GM19238 (cell line): ENCODE results near the gene PTGDR.

Experiments used
- DNase-seq: peaks from one replicate; pipeline ENCODE4 v3.0.0; 2011; ENCODE audit warnings: low spot score; ENCODE audit not compliant: insufficient read length

The PTGDR gene

GRCh38 chr14:52263190-52263589 lies 4.3 kb upstream of the PTGDR start:
- no peak for DNase-seq

DNA sequence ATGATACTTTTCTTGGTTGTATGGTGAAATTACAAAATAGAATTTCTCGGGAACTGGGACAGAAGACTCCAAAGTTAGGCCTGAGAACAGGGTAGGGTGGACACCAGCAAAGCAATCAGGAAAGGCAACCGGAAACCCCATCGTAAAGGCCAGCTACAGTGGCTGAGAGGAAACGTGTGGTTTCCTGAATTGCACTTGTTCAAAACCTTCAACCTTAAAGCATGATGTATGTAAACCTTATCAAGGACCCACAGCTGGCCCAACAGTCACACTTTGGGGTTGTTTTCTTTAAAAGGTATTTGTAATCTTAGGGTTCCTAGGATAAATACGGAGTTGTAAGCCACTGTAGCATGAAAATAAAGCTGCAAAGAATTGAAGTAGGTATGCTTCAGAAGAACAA lies 2.2 kb upstream of the PTGDR start:
- no peak for DNase-seq

- DNase-seq = no peak
Observed at GRCh38 chr14:52266179-52266578, 1.3 kb upstream of the PTGDR start.

DNA sequence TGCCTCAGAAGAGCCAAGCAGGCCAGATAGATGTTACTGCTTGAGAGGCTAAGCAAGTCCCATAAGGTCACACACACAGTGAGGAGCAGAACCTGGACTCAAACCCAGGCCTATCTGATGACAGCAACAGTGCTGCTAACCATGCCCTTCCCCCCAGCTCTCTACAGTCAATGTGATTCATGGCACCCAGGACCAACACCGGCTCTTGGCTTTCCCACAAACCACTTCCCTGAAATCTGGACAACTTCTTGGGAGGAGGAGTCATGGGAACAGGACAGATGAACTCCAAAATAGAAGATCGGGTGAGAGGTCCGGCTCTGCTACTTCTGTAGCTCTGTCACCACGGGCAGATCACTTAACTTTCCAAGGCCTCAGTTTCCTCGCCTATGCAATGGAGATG lies 716 bp upstream of the PTGDR start:
- no peak for DNase-seq

DNA sequence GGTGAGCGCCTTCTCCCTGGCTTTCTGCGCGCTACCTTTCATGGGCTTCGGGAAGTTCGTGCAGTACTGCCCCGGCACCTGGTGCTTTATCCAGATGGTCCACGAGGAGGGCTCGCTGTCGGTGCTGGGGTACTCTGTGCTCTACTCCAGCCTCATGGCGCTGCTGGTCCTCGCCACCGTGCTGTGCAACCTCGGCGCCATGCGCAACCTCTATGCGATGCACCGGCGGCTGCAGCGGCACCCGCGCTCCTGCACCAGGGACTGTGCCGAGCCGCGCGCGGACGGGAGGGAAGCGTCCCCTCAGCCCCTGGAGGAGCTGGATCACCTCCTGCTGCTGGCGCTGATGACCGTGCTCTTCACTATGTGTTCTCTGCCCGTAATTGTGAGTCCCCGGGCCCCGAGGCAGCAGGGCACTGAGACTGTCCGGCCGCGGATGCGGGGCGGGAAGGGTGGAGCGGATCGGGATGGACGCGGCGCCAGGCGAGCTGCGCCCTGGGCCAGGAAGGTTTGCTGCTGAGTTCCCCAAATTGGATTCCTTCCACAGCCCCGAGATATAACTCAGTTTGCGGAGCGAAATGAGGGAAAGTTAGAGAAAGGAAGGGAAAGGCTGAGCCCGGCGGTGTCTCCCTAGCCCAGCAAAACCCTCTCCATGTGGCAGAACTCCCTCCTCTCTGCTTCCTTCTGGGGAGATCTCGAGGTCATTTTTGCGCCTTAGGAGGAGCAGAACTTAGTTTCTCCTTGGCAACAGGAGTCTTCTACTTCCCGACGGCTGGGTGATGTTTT lies 972 bp downstream of the PTGDR start:
- no peak for DNase-seq

GRCh38 chr14:52269100-52269499 lies 1.6 kb downstream of the PTGDR start:
- DNase-seq = no peak

DNA sequence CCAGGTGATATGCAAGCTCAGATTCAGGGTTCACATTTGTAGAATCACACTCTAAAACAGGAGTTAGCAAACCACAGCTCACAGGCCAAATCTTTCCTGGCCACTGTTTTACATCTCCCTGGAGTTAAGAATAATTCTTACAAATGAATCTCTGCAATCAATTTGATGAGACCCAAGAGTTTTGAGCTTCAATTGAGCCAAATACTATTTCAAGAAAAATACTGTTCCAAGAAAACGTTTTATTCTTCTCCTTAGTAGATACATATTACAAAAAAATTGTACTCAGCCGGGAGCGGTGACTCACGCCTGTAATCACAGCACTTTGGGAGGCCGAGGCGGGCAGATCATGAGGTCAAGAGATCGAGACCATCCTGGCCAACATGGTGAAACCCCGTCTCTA lies 2.5 kb downstream of the PTGDR start:
- DNase-seq = no peak

GRCh38 chr14:52271538-52271937 lies 4.0 kb downstream of the PTGDR start:
- no peak for DNase-seq

- no peak for DNase-seq
Observed at GRCh38 chr14:52272375-52272774, 4.9 kb downstream of the PTGDR start.

DNA sequence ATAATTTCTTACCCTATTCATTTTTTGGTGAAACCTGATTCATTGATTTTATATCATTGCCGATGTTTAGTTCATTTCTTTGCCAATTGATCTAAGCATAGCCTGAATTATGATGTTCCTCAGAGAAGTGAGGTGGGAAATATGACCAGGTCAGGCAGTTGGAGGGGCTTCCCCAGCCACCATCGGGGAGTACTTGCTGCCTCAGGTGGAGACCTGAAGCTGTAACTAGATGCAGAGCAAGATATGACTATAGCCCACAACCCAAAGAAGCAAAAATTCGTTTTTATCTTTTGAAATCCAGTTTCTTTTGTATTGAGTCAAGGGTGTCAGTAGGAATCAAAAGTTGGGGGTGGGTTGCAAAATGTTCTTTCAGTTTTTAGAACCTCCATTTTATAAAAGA lies 7.9 kb downstream of the PTGDR start:
- DNase-seq = no peak

DNA sequence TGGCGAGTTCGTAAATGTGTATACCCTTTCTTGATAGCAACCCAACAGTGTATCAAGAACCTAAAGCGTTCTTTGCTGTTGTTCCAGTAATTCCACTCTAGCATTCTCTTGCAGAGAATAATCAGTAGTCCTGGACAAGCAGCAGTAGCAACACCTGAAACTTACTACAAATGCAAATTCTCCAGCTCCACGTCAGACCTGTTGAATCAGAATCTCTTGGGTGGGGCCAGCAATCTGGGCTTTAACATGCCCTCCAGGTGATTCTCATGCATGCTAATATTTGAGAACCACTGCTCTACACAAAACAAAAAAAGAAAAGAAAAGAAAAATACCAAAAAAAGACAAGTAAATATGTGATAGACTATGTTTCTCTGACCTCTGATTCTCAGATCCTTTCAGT lies 10.1 kb downstream of the PTGDR start:
- DNase-seq = no peak

DNA sequence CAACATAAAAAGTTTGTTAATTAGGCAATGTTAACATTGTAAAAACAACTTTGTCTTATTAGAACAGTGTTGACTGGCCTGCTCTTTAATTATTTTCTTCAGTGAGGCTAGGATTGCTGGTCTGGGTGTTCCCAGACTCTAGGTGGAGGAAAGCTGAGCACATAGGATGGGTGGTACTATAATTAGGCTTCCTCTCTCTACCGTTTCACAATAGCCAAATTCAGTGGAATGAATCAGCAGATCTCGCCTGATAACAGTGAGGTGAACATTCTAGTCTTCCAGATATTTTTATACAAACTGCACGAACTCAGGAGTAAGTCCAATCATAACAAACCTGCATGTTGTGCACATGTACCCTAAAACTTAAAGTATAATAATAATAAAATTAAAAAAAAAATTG lies 11.9 kb downstream of the PTGDR start:
- no peak for DNase-seq

- no peak for DNase-seq
Observed at GRCh38 chr14:52283099-52283498, 15.6 kb downstream of the PTGDR start.

GRCh38 chr14:52286661-52287649 lies 19.5 kb downstream of the PTGDR start:
- no peak for DNase-seq

DNA sequence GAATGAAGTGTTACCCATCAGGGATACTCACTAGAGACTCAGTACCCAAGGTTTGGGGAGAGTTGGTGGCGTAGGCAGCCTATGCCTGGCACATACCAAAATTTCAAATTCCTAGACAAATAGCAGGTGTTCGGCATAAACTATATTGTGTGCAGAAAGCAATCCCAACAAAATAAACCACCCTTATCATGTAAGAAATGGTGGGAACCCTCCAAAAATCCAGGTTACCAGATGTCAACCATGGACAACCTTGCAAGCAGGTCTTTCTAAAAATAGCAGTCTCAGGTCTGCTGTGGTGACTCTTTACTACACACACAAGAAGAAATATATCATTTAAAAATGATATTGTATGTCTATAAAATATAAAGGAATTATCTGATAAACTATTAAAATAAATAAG lies 28.9 kb downstream of the PTGDR start:
- no peak for DNase-seq

- no peak for DNase-seq
Observed at GRCh38 chr14:52298795-52299194, 31.3 kb downstream of the PTGDR start.

GRCh38 chr14:52299692-52300278 lies 32.3 kb downstream of the PTGDR start:
- peak; percentile 14 for DNase-seq

GRCh38 chr14:52303236-52303635 lies 35.7 kb downstream of the PTGDR start:
- DNase-seq = no peak

GRCh38 chr14:52304248-52304904 lies 36.9 kb downstream of the PTGDR start:
- no peak for DNase-seq

GRCh38 chr14:52305014-52305413 lies 37.5 kb downstream of the PTGDR start:
- DNase-seq = no peak

GRCh38 chr14:52307376-52307775 lies 39.9 kb downstream of the PTGDR start:
- DNase-seq = no peak

- DNase-seq = no peak
Observed at GRCh38 chr14:52307905-52308304, 40.4 kb downstream of the PTGDR start.
